Measurements from ENCODE around the gene ABCA1.
"Not testable (repeated sequence)": the region's sequence is repeated elsewhere in the genome, so short reads cannot be mapped to it uniquely, and the experiment has no call there.

The ABCA1 gene

DNA sequence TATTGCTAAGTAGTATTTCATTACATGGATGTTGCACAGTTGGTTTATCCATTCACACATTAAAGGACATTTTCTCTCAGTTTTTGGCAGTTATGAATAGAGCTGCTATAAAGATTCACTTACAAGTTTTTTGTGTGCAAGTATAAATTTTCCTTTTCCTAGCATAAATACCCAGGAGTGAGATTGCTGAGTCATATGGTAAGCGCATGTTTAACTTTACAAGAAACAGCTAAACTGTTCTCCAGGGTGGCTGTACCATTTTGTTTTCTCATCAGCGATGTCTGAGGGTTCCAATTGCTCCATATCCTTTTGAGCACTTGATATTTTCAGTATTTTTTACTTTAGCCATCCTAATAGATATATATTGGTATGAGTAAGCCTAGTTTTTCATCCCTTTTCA is 16.4 kb upstream of the ABCA1 start:
- no peak for DNase-seq (ENCODE audit: low spot score)

GRCh38 chr9:104941597-104941996 is 13.6 kb upstream of the ABCA1 start:
- no peak for DNase-seq (ENCODE audit: low spot score)

GRCh38 chr9:104936291-104936690 is 8.3 kb upstream of the ABCA1 start:
- no peak for DNase-seq (ENCODE audit: low spot score)

GRCh38 chr9:104935501-104935810 is 7.5 kb upstream of the ABCA1 start:
- DNase-seq (ENCODE audit: low spot score), result not testable (repeated sequence)

GRCh38 chr9:104934691-104935500 is 6.9 kb upstream of the ABCA1 start:
- no peak for DNase-seq (ENCODE audit: low spot score)

GRCh38 chr9:104933091-104933490 is 5.1 kb upstream of the ABCA1 start:
- not testable (repeated sequence) for DNase-seq (ENCODE audit: low spot score)

DNA sequence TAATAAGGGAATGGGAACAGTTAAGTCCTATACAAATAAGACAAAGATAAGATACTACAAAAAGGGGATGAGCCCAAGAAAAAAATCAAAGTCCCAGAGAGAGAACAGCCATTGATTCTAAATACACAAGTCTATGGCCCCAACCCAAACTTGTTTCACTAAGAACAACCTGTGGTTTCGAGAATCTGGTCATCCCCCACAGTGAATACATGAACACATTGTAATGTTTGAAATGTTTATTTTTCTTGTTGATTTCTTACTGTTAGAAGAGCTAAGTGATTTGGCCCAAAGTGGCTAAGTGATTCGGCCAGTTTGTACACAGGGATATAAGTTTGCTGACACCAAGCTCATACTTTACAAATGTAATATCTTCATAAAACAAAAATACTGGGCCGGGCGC is 3.3 kb upstream of the ABCA1 start:
- no peak for DNase-seq (ENCODE audit: low spot score)

- no peak for DNase-seq (ENCODE audit: low spot score)
Measured at GRCh38 chr9:104927216-104927911, 591 bp downstream of the ABCA1 start.

DNA sequence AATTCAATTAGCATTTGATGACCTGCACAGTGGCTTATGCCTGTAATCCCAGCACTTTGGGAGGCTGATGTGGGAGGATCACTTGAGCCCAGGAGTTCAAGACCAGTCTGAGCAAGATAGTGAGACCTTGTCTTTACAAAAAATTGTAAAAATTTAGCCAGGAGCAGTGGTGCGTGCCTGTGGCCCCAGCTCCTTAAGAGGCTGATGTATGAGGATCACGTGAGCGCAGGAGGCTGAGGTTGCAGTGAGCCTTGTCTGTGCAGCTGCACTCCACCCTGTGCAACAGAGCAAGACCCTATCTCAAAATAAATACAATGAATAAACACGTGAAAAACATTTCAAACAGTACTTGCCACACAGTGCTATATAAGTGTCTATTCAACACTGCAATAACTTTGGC is 4.2 kb downstream of the ABCA1 start:
- DNase-seq (ENCODE audit: low spot score), result no peak

DNA sequence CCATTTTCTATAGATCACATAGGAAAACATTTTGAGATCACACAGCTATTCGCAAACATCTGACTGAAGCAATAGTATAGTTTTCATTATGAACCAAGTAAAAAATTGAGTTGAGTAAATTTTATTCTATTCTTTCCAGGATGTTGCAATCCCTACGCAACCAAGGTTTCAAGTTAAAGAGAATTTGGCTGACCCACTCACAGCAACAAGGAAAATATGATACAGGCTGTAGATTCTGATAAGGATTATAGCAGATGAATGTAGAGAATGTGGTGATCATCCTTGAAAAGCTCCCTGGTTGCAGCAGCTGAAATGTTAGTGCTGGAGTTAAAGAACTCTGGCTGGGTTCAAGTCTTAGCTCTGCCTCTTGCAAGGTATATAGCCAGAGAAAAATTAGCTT is 4.7 kb downstream of the ABCA1 start:
- DNase-seq (ENCODE audit: low spot score), result no peak

DNA sequence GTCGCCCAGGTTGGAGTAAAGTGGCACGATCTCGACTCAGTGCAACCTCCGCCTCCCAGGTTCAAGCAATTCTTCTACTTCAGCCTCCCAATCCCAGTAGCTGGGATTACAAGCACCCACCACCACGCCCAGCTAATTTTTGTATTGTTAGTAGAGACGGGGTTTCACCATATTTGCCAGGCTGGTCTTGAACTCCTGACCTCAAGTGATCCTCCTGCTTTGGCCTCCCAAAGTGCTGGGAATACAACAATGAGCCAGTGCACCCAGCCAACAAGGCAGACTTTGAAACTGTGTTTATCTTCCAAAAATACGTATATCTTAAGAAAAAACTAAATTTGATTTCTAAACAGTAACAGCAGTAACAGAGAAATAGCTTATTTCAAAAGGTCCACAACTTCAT is 5.2 kb downstream of the ABCA1 start:
- DNase-seq (ENCODE audit: low spot score), result not testable (repeated sequence)

GRCh38 chr9:104921067-104921741 is 6.8 kb downstream of the ABCA1 start:
- DNase-seq (ENCODE audit: low spot score), result no peak

DNA sequence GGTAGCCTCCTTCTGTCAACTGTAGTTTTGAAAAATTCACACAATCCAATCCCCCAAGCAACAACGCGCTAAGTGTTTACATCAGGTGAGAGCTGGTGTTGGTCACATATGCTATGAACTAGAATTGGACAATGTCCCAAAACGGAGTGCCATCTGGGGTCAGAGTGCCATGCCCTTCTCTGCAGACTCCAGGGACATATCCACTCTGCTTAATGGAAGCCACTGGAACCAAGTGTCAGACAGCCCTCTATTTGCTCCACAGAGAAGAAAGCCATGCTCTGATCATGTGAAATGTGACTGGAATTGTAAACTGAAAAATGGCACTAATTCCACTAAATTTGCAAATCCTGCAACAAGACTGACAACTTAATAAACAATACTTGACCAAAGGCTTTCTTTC is 12.2 kb downstream of the ABCA1 start:
- no peak for DNase-seq (ENCODE audit: low spot score)

- no peak for DNase-seq (ENCODE audit: low spot score)
Measured at GRCh38 chr9:104915049-104915448, 12.9 kb downstream of the ABCA1 start.

GRCh38 chr9:104914466-104914865 is 13.5 kb downstream of the ABCA1 start:
- DNase-seq (ENCODE audit: low spot score), result no peak

- no peak for DNase-seq (ENCODE audit: low spot score)
Measured at GRCh38 chr9:104912606-104913005, 15.3 kb downstream of the ABCA1 start.

GRCh38 chr9:104911032-104911607 is 16.8 kb downstream of the ABCA1 start:
- DNase-seq (ENCODE audit: low spot score), result no peak

- DNase-seq (ENCODE audit: low spot score), result no peak
Measured at GRCh38 chr9:104907278-104907951, 20.5 kb downstream of the ABCA1 start.

DNA sequence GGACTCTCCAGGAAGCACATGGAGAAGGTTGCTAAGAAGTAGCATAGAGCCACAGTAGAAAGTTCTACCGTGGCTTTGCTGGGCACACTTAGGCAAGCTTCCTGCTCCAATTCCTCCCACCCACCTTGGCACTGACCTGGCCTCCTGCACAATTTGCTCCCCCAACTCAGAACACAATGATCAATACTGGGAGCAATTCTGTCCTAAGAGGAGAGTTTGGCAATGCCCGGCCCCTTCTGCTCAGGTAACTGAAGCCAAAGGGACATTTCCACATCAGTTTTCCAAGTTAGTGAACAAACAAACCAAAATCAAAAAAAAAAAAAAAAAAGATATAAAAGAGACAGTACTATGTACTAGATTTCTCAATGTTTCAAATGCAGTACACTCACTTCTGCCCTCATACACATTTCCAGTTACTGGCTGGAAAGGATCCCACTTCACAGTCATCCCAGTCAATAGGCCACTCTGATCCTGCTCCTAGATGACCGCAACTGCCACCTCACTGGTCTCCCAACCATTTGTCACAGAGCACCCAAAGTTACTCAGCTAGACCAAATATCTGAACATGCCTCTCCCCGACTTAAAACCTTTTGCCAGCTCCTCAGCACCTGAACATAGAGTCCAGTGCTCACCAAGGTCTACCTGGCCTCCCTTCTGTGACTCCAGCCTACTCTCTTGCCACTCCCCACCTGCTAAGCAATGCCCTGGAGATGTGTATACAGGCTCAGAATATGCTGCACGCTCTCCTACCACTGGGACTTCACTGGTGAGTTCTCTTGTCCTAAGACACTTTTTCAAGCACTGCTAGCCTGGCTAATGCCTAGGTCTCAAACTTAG is 21.3 kb downstream of the ABCA1 start:
- no peak for DNase-seq (ENCODE audit: low spot score)

DNA sequence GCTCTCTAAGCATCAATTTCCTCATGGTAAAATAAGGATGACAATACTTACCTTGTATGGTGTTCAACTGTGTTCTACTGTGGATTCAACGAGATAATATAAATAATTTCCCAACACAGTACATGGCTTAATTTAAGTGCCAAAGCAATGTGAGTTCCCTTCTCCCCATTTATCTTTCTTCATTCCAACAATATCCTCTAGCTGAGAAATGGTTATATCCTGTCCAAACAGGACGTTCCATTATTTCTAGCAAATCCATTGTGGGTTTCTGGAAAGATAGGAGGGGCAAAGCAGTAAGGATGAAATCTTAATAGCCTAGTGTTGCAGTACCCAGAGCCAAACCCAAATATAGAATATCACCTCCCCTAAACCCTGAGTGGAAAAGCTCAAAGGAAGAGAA is 22.0 kb downstream of the ABCA1 start:
- no peak for DNase-seq (ENCODE audit: low spot score)

DNA sequence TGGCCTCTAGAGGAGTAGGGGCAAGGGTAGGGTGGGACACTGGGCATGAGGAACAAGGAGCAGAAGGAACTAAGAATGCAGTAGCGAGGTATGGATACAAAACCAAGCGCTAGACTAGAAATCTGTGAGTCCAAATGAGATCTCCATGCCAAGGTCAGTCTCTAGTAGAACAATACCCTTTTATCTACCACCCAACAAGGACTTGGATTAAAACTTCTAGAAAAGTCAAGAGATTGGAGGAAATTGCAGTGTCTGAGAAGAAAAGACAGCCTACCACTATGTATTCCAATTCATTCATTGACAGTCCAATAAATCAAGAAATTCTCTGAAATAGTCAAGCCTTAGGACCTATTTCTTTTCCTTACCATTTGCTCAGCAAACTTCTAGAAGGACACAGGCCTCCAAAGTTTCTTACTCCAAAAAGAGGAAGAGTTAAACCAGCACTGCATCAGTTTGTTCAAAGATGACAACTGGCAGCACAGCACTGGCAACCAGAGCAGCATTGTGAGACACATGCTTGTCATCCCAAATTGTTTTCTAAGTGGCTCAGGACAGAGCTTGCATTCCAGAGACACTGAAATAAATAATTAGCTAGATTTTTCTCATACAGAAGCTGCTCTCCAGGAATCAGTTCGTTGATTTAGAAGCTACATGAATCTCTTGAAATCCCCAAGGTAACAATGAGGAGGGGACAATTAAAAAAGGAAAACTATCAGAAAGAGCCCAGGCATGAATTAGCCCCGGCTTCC is 22.6 kb downstream of the ABCA1 start:
- DNase-seq (ENCODE audit: low spot score), result no peak

All from hematopoietic multipotent progenitor cell treated with erythropoietin and hydrocortisone succinate and interleukin-3 and kit ligand, for 15 days (in vitro differentiated cells).